CD14-positive monocyte (primary cell): Measurements from ENCODE around the gene SHROOM3. TPM values are rescaled to one million over a fixed set of nuclear protein-coding genes. Genes with fewer than 3 reads are reported as not detected.

Source experiments
- DNase-seq, 3 donors: peaks; one replicate each; pipeline ENCODE4 v3.0.0-alpha.2; 2011 to 2022
- H2AFZ ChIP-seq: 2 replicates; pipeline ENCODE4 v1.6.0; 2012; ENCODE audit warnings: mild to moderate bottlenecking, low read depth, low read length, inconsistent platforms; ENCODE audit not compliant: insufficient read depth, poor library complexity, severe bottlenecking
- H3K27ac ChIP-seq, 2 donors: 1 replicate in 1 of 2; 2 replicates in 1 of 2; pipeline ENCODE4 v1.5.1; 2012 to 2013; ENCODE audit warnings: low read length in 2 of 2, control low read depth in 1 of 2, inconsistent platforms in 1 of 2, low read depth in 1 of 2, mild to moderate bottlenecking in 1 of 2
- H3K27me3 ChIP-seq, 2 donors: one replicate each; pipeline versions ENCODE4 v1.6.0 to v1.6.1; 2011 to 2013; ENCODE audit warnings: low read length in 2 of 2; ENCODE audit not compliant: control insufficient read depth in 2 of 2, insufficient read depth in 2 of 2
- H3K36me3 ChIP-seq, 2 donors: replicated peaks in 1 of 2; 1 replicate in 1 of 2; 2 replicates in 1 of 2; pipeline versions ENCODE4 v1.5.1 to v1.6.1; 2012 to 2013; ENCODE audit warnings: low read length in 2 of 2, control low read depth in 1 of 2, inconsistent platforms in 1 of 2, mild to moderate bottlenecking in 1 of 2; ENCODE audit not compliant: insufficient read depth in 2 of 2, control insufficient read depth in 1 of 2
- H3K4me1 ChIP-seq, 2 donors: 1 replicate in 1 of 2; 2 replicates in 1 of 2; pipeline versions ENCODE4 v1.5.1 to v1.6.1; 2012 to 2013; ENCODE audit warnings: low read length in 2 of 2, control low read depth in 1 of 2, inconsistent platforms in 1 of 2, mild to moderate bottlenecking in 1 of 2, moderate library complexity in 1 of 2; ENCODE audit not compliant: insufficient read depth in 2 of 2, control insufficient read depth in 1 of 2
- H3K4me2 ChIP-seq: replicated peaks from 2 replicates; pipeline ENCODE3; 2012; ENCODE audit warnings: low read length, moderate library complexity, mild to moderate bottlenecking; ENCODE audit not compliant: poor library complexity, severe bottlenecking; ENCODE audit errors: extremely low read depth
- H3K4me3 ChIP-seq, 3 experiments: fragments of 200-600 bp in 1 of 3; sonication (generic) in 1 of 3; replicated peaks in 1 of 3; 1 replicate in 2 of 3; 2 replicates in 1 of 3; pipeline ENCODE4 v1.5.1; 2011 to 2013; ENCODE audit warnings: low read length in 3 of 3, mild to moderate bottlenecking in 3 of 3, control low read depth in 2 of 3, low read depth in 2 of 3, inconsistent platforms in 1 of 3, moderate library complexity in 1 of 3
- H3K79me2 ChIP-seq: 2 replicates; pipeline ENCODE4 v1.6.0; 2012; ENCODE audit warnings: mild to moderate bottlenecking, control low read depth, inconsistent platforms, low read length, moderate library complexity; ENCODE audit not compliant: insufficient read depth
- H3K9ac ChIP-seq: 2 replicates; pipeline ENCODE4 v1.6.0; 2017; ENCODE audit warnings: low read length, mild to moderate bottlenecking; ENCODE audit not compliant: insufficient read depth, poor library complexity, severe bottlenecking
- H3K9me3 ChIP-seq, 2 donors: replicated peaks in 1 of 2; 1 replicate in 1 of 2; 2 replicates in 1 of 2; pipeline versions ENCODE4 v1.5.1 to v1.6.1; 2012 to 2013; ENCODE audit warnings: low read length in 2 of 2, control low read depth in 1 of 2; ENCODE audit not compliant: control insufficient read depth in 1 of 2, insufficient read depth in 1 of 2
- H4K20me1 ChIP-seq: 2 replicates; pipeline ENCODE4 v1.6.0; 2012; ENCODE audit warnings: mild to moderate bottlenecking, low read length, control low read depth, moderate library complexity; ENCODE audit not compliant: insufficient read depth
- H3K27ac Mint-ChIP-seq, 7 donors: one replicate each; pipeline ENCODE4 v1.8.0; 2020; ENCODE audit warnings: mild to moderate bottlenecking in 7 of 7, mixed read lengths in 7 of 7, moderate library complexity in 6 of 7, inconsistent platforms in 2 of 7
- H3K27me3 Mint-ChIP-seq, 3 donors: one replicate each; pipeline ENCODE4 v1.8.0; 2021 to 2022; ENCODE audit warnings: low read depth in 3 of 3, mild to moderate bottlenecking in 3 of 3, mixed read lengths in 3 of 3, moderate library complexity in 3 of 3, inconsistent platforms in 1 of 3
- H3K36me3 Mint-ChIP-seq, 2 donors: one replicate each; pipeline ENCODE4 v1.8.0; 2020; ENCODE audit warnings: mixed read lengths in 2 of 2, inconsistent platforms in 1 of 2, mild to moderate bottlenecking in 1 of 2
- H3K4me1 Mint-ChIP-seq: one replicate; pipeline ENCODE4 v1.8.0; 2020; ENCODE audit warnings: mild to moderate bottlenecking, mixed read lengths
- H3K4me3 Mint-ChIP-seq, 2 donors: one replicate each; pipeline ENCODE4 v1.8.0; 2020; ENCODE audit warnings: mild to moderate bottlenecking in 2 of 2, mixed read lengths in 2 of 2, moderate library complexity in 1 of 2
- H3K9me3 Mint-ChIP-seq, 7 donors: one replicate each; pipeline ENCODE4 v1.8.0; 2020 to 2022; ENCODE audit warnings: mixed read lengths in 7 of 7, mild to moderate bottlenecking in 6 of 7, moderate library complexity in 6 of 7, inconsistent platforms in 2 of 7
- WGBS: methylation state at CpG from one replicate; pipeline ENCODE4 v1.1.5; 2013; ENCODE audit warnings: missing lambda C conversion rate; ENCODE audit not compliant: insufficient coverage; 5-methylcytosine and 5-hydroxymethylcytosine counted together
- intact Hi-C, 2 donors: fragments of 100-400 bp; cut with micrococcal nuclease; formaldehyde crosslinking; loops; one replicate each; pipeline versions ENCODE4 v1.15.0 to v1.15.1; 2023
- polyA plus RNA-seq, 3 donors: library from polyadenylated mRNA; depleted of rRNA in 1 of 3; unstranded in 2 of 3; stranded (reverse) in 1 of 3; fragments of 300-500 nt in 2 of 3; fragments of >200 nt in 1 of 3; fragmentation: Illumina TruSeq in 2 of 3; gene quantifications; 1 replicate in 2 of 3; 2 replicates in 1 of 3; pipeline ENCODE4 v1.2.3, GENCODE V29; 2012 to 2021
- TF ChIP-seq, protein P1 (sequence below): fragments of 200-600 bp; IDR thresholded peaks from one replicate; pipeline ENCODE4 v1.8.0; 2022; ENCODE audit warnings: antibody characterized with exemption, mild to moderate bottlenecking

The SHROOM3 gene
- polyA plus RNA-seq, 3 donors: not detected

DNA sequence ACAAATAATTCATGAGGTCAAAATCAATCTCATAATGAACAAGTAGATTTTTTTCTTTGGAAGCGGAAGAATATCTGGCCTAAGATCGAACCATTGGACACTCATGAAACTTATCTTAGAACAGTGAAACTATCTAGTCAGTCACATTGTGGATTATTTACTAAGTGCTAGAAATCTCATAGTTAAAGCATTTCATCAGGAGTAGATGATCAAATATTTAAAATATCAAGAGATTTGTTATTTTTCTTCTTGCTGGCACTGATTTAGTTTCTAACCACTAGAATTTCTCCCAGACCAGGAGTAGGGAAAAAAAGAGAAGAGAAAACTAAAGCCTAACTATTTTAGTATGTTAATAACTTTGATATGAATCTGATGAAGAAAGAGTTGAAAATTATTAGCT lies 105.5 kb downstream of the SHROOM3 start:
- no peaks in the 10 kb centered on the region for H3K36me3 Mint-ChIP-seq
- Histone ChIP-seq H4K20me1 (no peaks in the 10 kb centered on the region), H3K27ac (no peak overlapping the region), H3K4me2 (no peak overlapping the region), H3K4me3 (no peak overlapping the region), H3K9me3 (no peaks in the 10 kb centered on the region), H3K27me3 (no peaks in the 10 kb centered on the region), H3K4me1 (no peaks in the 10 kb centered on the region), H3K79me2 (no peaks in the 10 kb centered on the region), H3K36me3 (no peaks in the 10 kb centered on the region), H3K9ac (no peak overlapping the region), H2AFZ (no peak overlapping the region)
- TF ChIP-seq, protein P1, sequence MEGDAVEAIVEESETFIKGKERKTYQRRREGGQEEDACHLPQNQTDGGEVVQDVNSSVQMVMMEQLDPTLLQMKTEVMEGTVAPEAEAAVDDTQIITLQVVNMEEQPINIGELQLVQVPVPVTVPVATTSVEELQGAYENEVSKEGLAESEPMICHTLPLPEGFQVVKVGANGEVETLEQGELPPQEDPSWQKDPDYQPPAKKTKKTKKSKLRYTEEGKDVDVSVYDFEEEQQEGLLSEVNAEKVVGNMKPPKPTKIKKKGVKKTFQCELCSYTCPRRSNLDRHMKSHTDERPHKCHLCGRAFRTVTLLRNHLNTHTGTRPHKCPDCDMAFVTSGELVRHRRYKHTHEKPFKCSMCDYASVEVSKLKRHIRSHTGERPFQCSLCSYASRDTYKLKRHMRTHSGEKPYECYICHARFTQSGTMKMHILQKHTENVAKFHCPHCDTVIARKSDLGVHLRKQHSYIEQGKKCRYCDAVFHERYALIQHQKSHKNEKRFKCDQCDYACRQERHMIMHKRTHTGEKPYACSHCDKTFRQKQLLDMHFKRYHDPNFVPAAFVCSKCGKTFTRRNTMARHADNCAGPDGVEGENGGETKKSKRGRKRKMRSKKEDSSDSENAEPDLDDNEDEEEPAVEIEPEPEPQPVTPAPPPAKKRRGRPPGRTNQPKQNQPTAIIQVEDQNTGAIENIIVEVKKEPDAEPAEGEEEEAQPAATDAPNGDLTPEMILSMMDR: no peak
- no peak for DNase-seq
- WGBS: no CpG with 5 or more reads among the region's 2 CpGs
- intact Hi-C loops: no loop called here
- peaks cover 1 to 2% (median 2%) of the 10 kb centered on the region in 3 donors for H3K27me3 Mint-ChIP-seq
- H3K4me1 Mint-ChIP-seq: no peaks in the 10 kb centered on the region
- H3K4me3 Mint-ChIP-seq: no peak overlapping the region
- H3K9me3 Mint-ChIP-seq: no peaks in the 10 kb centered on the region
- H3K27ac Mint-ChIP-seq: no peak overlapping the region

DNA sequence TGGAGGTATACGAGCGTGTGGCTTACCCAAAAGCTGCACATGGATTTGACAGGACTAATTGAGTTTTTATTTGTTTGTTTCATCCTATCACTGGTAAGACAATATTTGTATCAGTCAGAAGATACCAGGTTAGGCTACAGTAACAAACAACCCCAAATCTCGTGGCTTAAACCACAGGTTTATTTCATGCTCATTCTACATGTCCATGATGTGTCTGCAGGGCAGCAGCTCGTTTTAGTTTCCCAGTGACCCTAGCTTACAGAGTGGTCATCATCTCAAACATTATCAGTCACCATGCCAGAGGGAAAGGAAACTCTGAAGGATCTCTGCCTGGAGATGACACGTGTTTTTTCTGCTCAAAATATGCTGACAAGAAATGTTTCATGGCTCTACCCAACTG lies 108.3 kb downstream of the SHROOM3 start:
- H3K4me3 ChIP-seq: no peak overlapping the region
- no peak overlapping the region for H3K9ac ChIP-seq
- intact Hi-C loops: no loop called here
- H3K4me1 Mint-ChIP-seq: no peaks in the 10 kb centered on the region
- no peaks in the 10 kb centered on the region for H3K79me2 ChIP-seq
- no peak overlapping the region for H3K4me2 ChIP-seq
- no peak overlapping the region for H3K27ac ChIP-seq
- H3K27me3 ChIP-seq: no peaks in the 10 kb centered on the region
- H3K9me3 Mint-ChIP-seq: no peaks in the 10 kb centered on the region
- no peaks in the 10 kb centered on the region for H3K4me1 ChIP-seq
- no peaks in the 10 kb centered on the region for H4K20me1 ChIP-seq
- 86% methylated on average over 3 of the region's 5 CpGs for WGBS
- H3K36me3 ChIP-seq: no peaks in the 10 kb centered on the region
- TF ChIP-seq, protein P1: no peak
- H3K27me3 Mint-ChIP-seq: peaks cover under 1 to 2% (median 1%) of the 10 kb centered on the region in 3 donors
- DNase-seq: no peak
- no peak overlapping the region for H3K4me3 Mint-ChIP-seq
- no peak overlapping the region for H3K27ac Mint-ChIP-seq
- no peak overlapping the region for H2AFZ ChIP-seq
- H3K9me3 ChIP-seq: no peaks in the 10 kb centered on the region
- H3K36me3 Mint-ChIP-seq: no peaks in the 10 kb centered on the region
